Measurements from ENCODE around the gene CCDC97. TPM values are rescaled to one million over a fixed set of nuclear protein-coding genes. Genes with fewer than 3 reads are reported as not detected.

Gene CCDC97
- total RNA-seq, 2 donors from 2014 or later, result 10.6 to 11.2 TPM

GRCh38 chr19:41300555-41300954 is 9.4 kb upstream of the CCDC97 start:
- Histone ChIP-seq H3K36me3 (replicated peaks in 1 of 2; ENCODE audit: insufficient read depth in 1 of 2, low read depth in 2 of 2) (peaks cover 19 to 31% of the 10 kb centered on the region in 2 donors), H3K4me3 (no peak overlapping the region), H3K4me1 (peaks cover 20% of the 10 kb centered on the region), H3K27me3 (no peaks in the 10 kb centered on the region), H3K9me3 (no peaks in the 10 kb centered on the region), H3K27ac (peak overlapping the region in 2 of 4 donors; percentile 59 to 72)
- ATAC-seq, result no peak
- DNase-seq, result no peak
- 88 to 98% methylated on average over 6 of the region's 6 CpGs for WGBS, 2 donors
- intact Hi-C loops (cut with DNase I), result no loop called here
- no peak for TF ChIP-seq POLR2A (IDR thresholded peaks at IDR 0.05)
- no peak for TF ChIP-seq CTCF (IDR thresholded peaks at IDR 0.05)

- no peak for ATAC-seq
- H3K4me3 ChIP-seq, result no peak overlapping the region
- H3K9me3 ChIP-seq, result no peaks in the 10 kb centered on the region
- intact Hi-C loops (cut with DNase I), result no loop called here
- TF ChIP-seq POLR2A (IDR thresholded peaks at IDR 0.05), result no peak
- no peak for TF ChIP-seq CTCF (IDR thresholded peaks at IDR 0.05)
- H3K4me1 ChIP-seq, result peaks cover 8% of the 10 kb centered on the region
- 75 to 87% methylated on average over 17 to 18 of the region's 21 CpGs for WGBS, 2 donors
- no peaks in the 10 kb centered on the region for H3K27me3 ChIP-seq
- H3K27ac ChIP-seq, result no peak overlapping the region
- peaks cover 23 to 36% of the 10 kb centered on the region in 2 donors for H3K36me3 ChIP-seq (replicated peaks in 1 of 2; ENCODE audit: insufficient read depth in 1 of 2, low read depth in 2 of 2)
- DNase-seq, result no peak
Observed at GRCh38 chr19:41302624-41303351, 7.2 kb upstream of the CCDC97 start.

- no peak for DNase-seq
- peaks cover 23 to 36% of the 10 kb centered on the region in 2 donors for H3K36me3 ChIP-seq (replicated peaks in 1 of 2; ENCODE audit: insufficient read depth in 1 of 2, low read depth in 2 of 2)
- no peak for ATAC-seq
- TF ChIP-seq CTCF (IDR thresholded peaks at IDR 0.05) (no peak), POLR2A (IDR thresholded peaks at IDR 0.05) (no peak)
- intact Hi-C loops (cut with DNase I), result no loop called here
- H3K4me1 ChIP-seq, result peaks cover 12% of the 10 kb centered on the region
- no peak overlapping the region for H3K27ac ChIP-seq
- H3K27me3 ChIP-seq, result no peaks in the 10 kb centered on the region
- no peaks in the 10 kb centered on the region for H3K9me3 ChIP-seq
- H3K4me3 ChIP-seq, result no peak overlapping the region
- WGBS, 2 donors, result 88 to 100% methylated on average over 4 to 13 of the region's 14 CpGs
Observed at GRCh38 chr19:41303954-41304353, 6.0 kb upstream of the CCDC97 start.

- Histone ChIP-seq H3K27ac (no peak overlapping the region), H3K27me3 (no peaks in the 10 kb centered on the region), H3K9me3 (no peaks in the 10 kb centered on the region), H3K4me3 (no peak overlapping the region), H3K4me1 (peaks cover 17% of the 10 kb centered on the region), H3K36me3 (replicated peaks in 1 of 2; ENCODE audit: insufficient read depth in 1 of 2, low read depth in 2 of 2) (peaks cover 23 to 34% of the 10 kb centered on the region in 2 donors)
- no peak for ATAC-seq
- 73 to 79% methylated on average over 3 to 4 of the region's 4 CpGs for WGBS, 2 donors
- no peak for DNase-seq
- TF ChIP-seq POLR2A (IDR thresholded peaks at IDR 0.05) (no peak), CTCF (IDR thresholded peaks at IDR 0.05) (no peak)
- intact Hi-C loops (cut with DNase I), result no loop called here
Observed at GRCh38 chr19:41304706-41305483, 5.1 kb upstream of the CCDC97 start.
